HG02970 (cell line): ENCODE results near the gene MTFR2.

ENCODE experiments used
- ATAC-seq: cut with Tn5 transposase; IDR thresholded peaks from one replicate; pipeline ENCODE4 v1.9.1; 2021; ENCODE audit warnings: mild to moderate bottlenecking, moderate library complexity, moderate number of reproducible peaks; ENCODE audit not compliant: unreplicated experiment, low FRiP score

The MTFR2 gene

GRCh38 chr6:136249811-136250685 lies at the start of gene MTFR2:
Gene MTFR2 (minus strand): TSS chr6:136250311. CDS start chr6:136249099, 1,212 bp downstream.
- ATAC-seq, result peak; percentile 99

- ATAC-seq, result no peak
Observed at GRCh38 chr6:136294621-136295020, 44.5 kb upstream of the MTFR2 start.

- no peak for ATAC-seq
Observed at GRCh38 chr6:136290410-136291010, 40.4 kb upstream of the MTFR2 start.

GRCh38 chr6:136289579-136290409 lies 39.7 kb upstream of the MTFR2 start, which contains the start of gene BCLAF1:
Gene BCLAF1 (minus strand): TSS chr6:136289846. CDS start chr6:136279866, 9,980 bp downstream.
- peak; percentile 88 for ATAC-seq

- ATAC-seq, result peak; percentile 46
Observed at GRCh38 chr6:136289327-136289578, 39.1 kb upstream of the MTFR2 start.

- peak; percentile 43 for ATAC-seq
Observed at GRCh38 chr6:136288566-136289326, 38.6 kb upstream of the MTFR2 start.

GRCh38 chr6:136284909-136285308 lies 34.8 kb upstream of the MTFR2 start:
- no peak for ATAC-seq

GRCh38 chr6:136282906-136283305 lies 32.8 kb upstream of the MTFR2 start:
- ATAC-seq, result no peak

GRCh38 chr6:136280032-136280609 lies 30.0 kb upstream of the MTFR2 start:
- no peak for ATAC-seq

- no peak for ATAC-seq
Observed at GRCh38 chr6:136274062-136274461, 24.0 kb upstream of the MTFR2 start.

GRCh38 chr6:136265101-136265500 lies 15.0 kb upstream of the MTFR2 start:
- ATAC-seq, result no peak

GRCh38 chr6:136262940-136263339 lies 12.8 kb upstream of the MTFR2 start:
- ATAC-seq, result no peak

GRCh38 chr6:136254851-136255466 lies 4.8 kb upstream of the MTFR2 start:
- ATAC-seq, result no peak

- no peak for ATAC-seq
Observed at GRCh38 chr6:136253734-136254133, 3.6 kb upstream of the MTFR2 start.

- no peak for ATAC-seq
Observed at GRCh38 chr6:136252441-136252840, 2.3 kb upstream of the MTFR2 start.

GRCh38 chr6:136251394-136251793 lies 1.3 kb upstream of the MTFR2 start:
- no peak for ATAC-seq

- peak; percentile 3 for ATAC-seq
Observed at GRCh38 chr6:136250686-136251008, 536 bp upstream of the MTFR2 start.

GRCh38 chr6:136249336-136249735 lies 775 bp downstream of the MTFR2 start:
- ATAC-seq, result no peak

- no peak for ATAC-seq
Observed at GRCh38 chr6:136244061-136244616, 6.0 kb downstream of the MTFR2 start.
